ENCODE measurements around the gene CLP1.
A peak's percentile ranks its signal among the peaks of the same experiment; 100 is the strongest.

- TF ChIP-seq CTCF (IDR thresholded peaks at IDR 0.05): peak; percentile 67 to 81 (median 70)
- no peak for TF ChIP-seq EP300 (IDR thresholded peaks at IDR 0.05)
- TF ChIP-seq POLR2A (IDR thresholded peaks at IDR 0.05): no peak
Measured at GRCh38 chr11:57644748-57645688, 12.5 kb upstream of the CLP1 start.
